ENCODE results near the gene NKG7. TPM values are rescaled to one million over a fixed set of nuclear protein-coding genes. Genes with fewer than 3 reads are reported as not detected.
"Not testable (repeated sequence)": the region's sequence is repeated elsewhere in the genome, so short reads cannot be mapped to it uniquely, and the experiment has no call there.

Gene NKG7
- 1 to 10 TPM; 2.7 to 2.8 TPM for total RNA-seq
- 10 to 100 TPM; 36.5 to 44.3 TPM for polyA plus RNA-seq

DNA sequence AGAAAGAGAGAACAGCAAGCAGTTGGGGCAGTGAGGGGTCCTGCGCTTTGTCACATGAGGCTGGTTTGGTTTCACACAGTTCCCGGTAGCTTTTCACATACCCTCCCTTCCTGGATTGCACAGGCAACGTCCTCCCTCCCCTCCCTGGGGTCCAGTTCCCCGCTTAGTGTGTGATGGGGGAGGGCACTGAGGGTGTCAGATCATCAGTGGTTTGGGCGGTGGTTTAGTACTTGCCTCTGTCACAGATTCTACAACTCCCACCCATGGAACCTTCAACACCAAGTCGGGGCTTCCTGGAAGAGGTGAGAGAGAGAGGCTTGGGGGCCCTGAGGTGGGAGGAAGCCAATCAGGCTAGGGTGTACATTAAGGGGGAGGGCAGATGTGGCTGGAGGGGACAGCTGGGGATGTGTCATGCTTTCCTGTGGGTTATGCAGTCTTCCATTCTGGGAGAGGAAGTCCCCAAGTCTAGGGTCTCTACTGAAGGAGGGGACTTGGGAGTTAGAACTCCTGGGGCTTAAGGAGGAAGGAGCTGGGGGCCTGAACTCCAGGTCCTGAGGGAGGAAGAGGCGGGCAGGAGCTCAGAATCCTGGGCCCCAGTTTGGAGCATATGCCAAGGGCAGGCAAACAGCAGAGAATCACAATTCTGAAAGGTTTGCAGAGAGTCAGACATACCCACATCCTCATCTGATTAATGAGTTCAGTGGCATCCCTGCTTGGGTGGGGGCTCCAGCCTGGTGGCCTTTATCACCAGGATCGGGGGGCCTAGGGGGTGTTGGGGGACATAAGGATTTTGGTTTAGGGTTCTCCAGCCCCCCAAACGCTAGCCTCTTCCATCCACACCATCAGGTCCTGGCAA, at the start of gene NKG7:
TSS of gene NKG7 (minus strand) at position 6 of the 856 bp plus-strand sequence. CDS start 119 bp downstream, outside the sequence.
- Mint-ChIP-seq H3K27me3 (no peaks in the 10 kb centered on the region), H3K9me3 (no peaks in the 10 kb centered on the region), H3K4me1 (peaks cover 44 to 79% (median 61%) of the 10 kb centered on the region in 4 donors), H3K4me3 (peak within 1 kb of the TSS; percentile 7 to 78 (median 65)), H3K27ac (peak within 1 kb of the TSS; percentile 87 to 96 (median 92)), H3K36me3 (no peaks in the 10 kb centered on the region)
- CTCF ChIA-PET (ENCODE audit: partially characterized antibody): interaction anchor here (0.6 to 2.3 kb wide), 4 partner anchors 21 to 35 kb away, joined by 3 to 10 read pairs (median 3); no protein-coding TSS in a partner anchor
- H3K27ac ChIP-seq (ENCODE audit: low read depth, low read length): peak within 1 kb of the TSS; percentile 66
- no peaks in the 10 kb centered on the region for H3K36me3 ChIP-seq (ENCODE audit: insufficient read depth, low read length)
- intact Hi-C loops (cut with micrococcal nuclease): no loop called here
- POLR2A ChIA-PET (ENCODE audit: partially characterized antibody): no interaction called here
- H3K4me1 ChIP-seq (ENCODE audit: insufficient read depth, low read length): peaks cover 68% of the 10 kb centered on the region
- no peaks in the 10 kb centered on the region for H3K27me3 ChIP-seq (ENCODE audit: insufficient read depth, low read length)
- peak; percentile 45 to 87 (median 51) for DNase-seq
- peak within 1 kb of the TSS; percentile 21 to 27 for H3K4me3 ChIP-seq (ENCODE audit: low read length in 2 of 2)
- H3K9me3 ChIP-seq (ENCODE audit: control insufficient read depth in 1 of 2, low read length in 2 of 2): no peaks in the 10 kb centered on the region

DNA sequence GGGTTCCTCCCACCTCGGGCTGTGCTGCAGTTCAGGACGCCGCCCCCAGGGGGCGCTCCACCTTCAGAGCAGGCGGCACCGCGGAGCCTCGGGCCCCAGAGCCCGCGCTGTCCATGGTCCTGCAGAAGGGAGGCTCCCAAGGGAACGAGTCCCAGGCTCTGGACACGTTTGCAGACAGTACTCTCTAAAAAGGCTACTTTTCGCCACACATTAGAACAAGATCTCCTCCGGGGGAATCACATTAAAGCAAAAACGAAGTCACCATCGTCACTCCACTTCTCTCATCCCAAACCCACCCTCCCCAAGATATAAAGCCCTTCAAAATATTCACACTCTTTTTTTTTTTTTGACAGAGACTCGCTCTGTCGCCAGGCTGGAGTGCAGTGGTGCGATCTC, 49.6 kb upstream of the NKG7 start:
- H3K27me3 Mint-ChIP-seq: peaks cover 8 to 18% of the 10 kb centered on the region in 2 donors
- H3K36me3 Mint-ChIP-seq: no peaks in the 10 kb centered on the region
- CTCF ChIA-PET (ENCODE audit: partially characterized antibody): interaction anchor here (0.6 to 7.3 kb wide), 15 partner anchors 11 to 356 kb away, joined by 3 to 84 read pairs (median 4); no protein-coding TSS in a partner anchor
- POLR2A ChIA-PET (ENCODE audit: partially characterized antibody): interaction anchor here (1.4 to 1.9 kb wide), 2 partner anchors 20 to 92 kb away, joined by 3 to 11 read pairs; no protein-coding TSS in a partner anchor
- Histone ChIP-seq H3K27me3 (ENCODE audit: insufficient read depth, low read length) (no peaks in the 10 kb centered on the region), H3K4me3 (ENCODE audit: low read length in 2 of 2) (no peak overlapping the region), H3K27ac (ENCODE audit: low read depth, low read length) (no peak overlapping the region), H3K36me3 (ENCODE audit: insufficient read depth, low read length) (no peaks in the 10 kb centered on the region), H3K9me3 (ENCODE audit: control insufficient read depth in 1 of 2, low read length in 2 of 2) (no peaks in the 10 kb centered on the region), H3K4me1 (ENCODE audit: insufficient read depth, low read length) (no peaks in the 10 kb centered on the region)
- H3K9me3 Mint-ChIP-seq: no peaks in the 10 kb centered on the region
- H3K4me3 Mint-ChIP-seq: no peak overlapping the region
- H3K4me1 Mint-ChIP-seq: peaks cover 0 to 8% (median 3%) of the 10 kb centered on the region in 4 donors
- intact Hi-C loops (cut with micrococcal nuclease): loop anchor here (1.0 to 2.0 kb wide), 4 partner anchors 19 to 235 kb away; no protein-coding TSS in a partner anchor
- H3K27ac Mint-ChIP-seq: peak overlapping the region in 1 of 7 donors; percentile 24
- peak; percentile 67 to 75 (median 69) for DNase-seq

GRCh38 chr19:51421229-51422052, 49.0 kb upstream of the NKG7 start:
- Histone ChIP-seq H3K36me3 (ENCODE audit: insufficient read depth, low read length) (no peaks in the 10 kb centered on the region), H3K4me3 (ENCODE audit: low read length in 2 of 2) (no peak overlapping the region), H3K27ac (ENCODE audit: low read depth, low read length) (no peak overlapping the region), H3K27me3 (ENCODE audit: insufficient read depth, low read length) (no peaks in the 10 kb centered on the region), H3K4me1 (ENCODE audit: insufficient read depth, low read length) (no peaks in the 10 kb centered on the region), H3K9me3 (ENCODE audit: control insufficient read depth in 1 of 2, low read length in 2 of 2) (no peaks in the 10 kb centered on the region)
- ChIA-PET CTCF (ENCODE audit: partially characterized antibody) (interaction anchor here (0.6 to 7.3 kb wide), 18 partner anchors 10 to 356 kb away, joined by 3 to 84 read pairs (median 3); no protein-coding TSS in a partner anchor), POLR2A (ENCODE audit: partially characterized antibody) (interaction anchor here (1.4 to 1.9 kb wide), 2 partner anchors 21 to 93 kb away, joined by 3 to 11 read pairs; no protein-coding TSS in a partner anchor)
- DNase-seq: no peak
- H3K27ac Mint-ChIP-seq: peak overlapping the region in 1 of 7 donors; percentile 24
- H3K27me3 Mint-ChIP-seq: peaks cover 11 to 20% of the 10 kb centered on the region in 2 donors
- no peak overlapping the region for H3K4me3 Mint-ChIP-seq
- H3K9me3 Mint-ChIP-seq: no peaks in the 10 kb centered on the region
- intact Hi-C loops (cut with micrococcal nuclease): loop anchor here (1.0 to 2.0 kb wide), 4 partner anchors 20 to 235 kb away; no protein-coding TSS in a partner anchor
- H3K36me3 Mint-ChIP-seq: no peaks in the 10 kb centered on the region
- peaks cover 0 to 8% (median 3%) of the 10 kb centered on the region in 4 donors for H3K4me1 Mint-ChIP-seq

DNA sequence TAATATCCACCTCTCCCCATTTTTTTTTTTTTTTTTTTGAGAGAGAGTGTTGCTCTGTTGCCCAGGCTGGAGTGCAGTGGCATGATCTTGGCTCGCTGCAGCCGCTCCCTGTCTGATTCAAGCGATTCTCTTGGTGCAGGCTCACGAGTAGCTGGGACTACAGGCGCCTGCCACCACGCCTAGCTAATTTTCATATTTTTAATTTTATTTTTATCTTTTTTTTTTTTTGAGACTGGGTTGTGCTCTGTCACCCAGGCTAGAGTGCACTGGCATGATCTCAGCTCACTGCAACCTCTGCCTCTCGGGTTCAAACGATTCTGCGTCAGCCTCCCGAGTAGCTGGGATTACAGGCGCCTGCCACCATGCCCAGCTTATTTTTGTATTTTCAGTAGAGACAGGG, 48.1 kb upstream of the NKG7 start:
- H3K4me3 Mint-ChIP-seq; H3K4me1 ChIP-seq (ENCODE audit: insufficient read depth, low read length); intact Hi-C loops (cut with micrococcal nuclease); H3K36me3 Mint-ChIP-seq; POLR2A ChIA-PET (ENCODE audit: partially characterized antibody); H3K36me3 ChIP-seq (ENCODE audit: insufficient read depth, low read length); H3K9me3 Mint-ChIP-seq; H3K4me3 ChIP-seq (ENCODE audit: low read length in 2 of 2); H3K27ac Mint-ChIP-seq; H3K27ac ChIP-seq (ENCODE audit: low read depth, low read length); H3K4me1 Mint-ChIP-seq; H3K9me3 ChIP-seq (ENCODE audit: control insufficient read depth in 1 of 2, low read length in 2 of 2); DNase-seq; H3K27me3 ChIP-seq (ENCODE audit: insufficient read depth, low read length): not testable (repeated sequence)
- H3K27me3 Mint-ChIP-seq: peaks cover 12 to 20% of the 10 kb centered on the region in 2 donors
- CTCF ChIA-PET (ENCODE audit: partially characterized antibody): interaction anchor here (1.3 to 7.3 kb wide), 7 partner anchors 20 to 238 kb away, joined by 3 to 84 read pairs (median 11); no protein-coding TSS in a partner anchor

DNA sequence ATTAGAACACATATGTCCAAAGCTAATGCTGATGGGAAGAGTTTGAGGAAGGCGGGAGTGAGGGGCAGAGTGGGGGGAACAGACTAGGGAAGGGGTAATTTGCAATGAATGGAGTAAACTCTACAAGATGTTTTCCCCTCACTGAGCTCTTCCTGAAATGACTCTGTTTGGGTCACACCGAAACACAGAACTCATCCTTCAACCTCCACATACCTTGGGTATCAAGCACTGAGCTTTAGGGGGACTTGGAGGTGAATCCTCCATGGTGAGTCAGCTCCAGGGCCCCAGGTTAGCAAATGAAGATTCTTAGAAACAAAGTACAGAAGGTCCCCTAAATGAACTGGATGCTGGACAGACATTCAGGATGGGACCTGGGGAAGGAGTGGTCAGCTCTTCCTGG, 46.3 kb upstream of the NKG7 start:
- Mint-ChIP-seq H3K36me3 (no peaks in the 10 kb centered on the region), H3K4me3 (no peak overlapping the region), H3K27ac (no peak overlapping the region), H3K9me3 (no peaks in the 10 kb centered on the region), H3K27me3 (peaks cover 12 to 20% of the 10 kb centered on the region in 2 donors), H3K4me1 (peaks cover 0 to 8% (median 4%) of the 10 kb centered on the region in 4 donors)
- Histone ChIP-seq H3K4me1 (ENCODE audit: insufficient read depth, low read length) (no peaks in the 10 kb centered on the region), H3K27ac (ENCODE audit: low read depth, low read length) (no peak overlapping the region), H3K4me3 (ENCODE audit: low read length in 2 of 2) (no peak overlapping the region), H3K36me3 (ENCODE audit: insufficient read depth, low read length) (no peaks in the 10 kb centered on the region), H3K27me3 (ENCODE audit: insufficient read depth, low read length) (no peaks in the 10 kb centered on the region), H3K9me3 (ENCODE audit: control insufficient read depth in 1 of 2, low read length in 2 of 2) (no peaks in the 10 kb centered on the region)
- no peak for DNase-seq
- CTCF ChIA-PET (ENCODE audit: partially characterized antibody): interaction anchor here (0.9 to 7.3 kb wide), 6 partner anchors 18 to 238 kb away, joined by 3 to 51 read pairs (median 8); no protein-coding TSS in a partner anchor
- intact Hi-C loops (cut with micrococcal nuclease): no loop called here
- POLR2A ChIA-PET (ENCODE audit: partially characterized antibody): interaction anchor here (1.0 kb wide), 1 partner anchor 23 kb away, joined by 3 read pairs; no protein-coding TSS in a partner anchor

DNA sequence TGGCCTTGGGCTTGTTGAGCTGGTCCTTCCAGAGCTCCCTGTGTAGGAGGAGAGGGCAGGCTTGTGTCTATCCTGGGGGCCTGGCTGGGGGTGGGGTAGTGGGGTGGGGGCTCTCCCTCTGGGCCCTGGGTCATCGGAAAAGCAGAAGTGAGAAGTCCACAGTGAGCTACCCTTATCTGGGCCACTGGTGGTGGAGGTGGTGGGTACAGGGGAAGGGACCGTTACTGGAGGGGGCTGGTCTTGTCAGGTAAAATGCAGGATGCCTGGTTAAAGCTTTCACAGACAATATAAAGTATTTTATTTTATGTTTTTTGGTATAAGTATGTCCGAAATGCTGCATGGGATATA, 45.3 kb upstream of the NKG7 start:
- H3K4me1 ChIP-seq (ENCODE audit: insufficient read depth, low read length): no peaks in the 10 kb centered on the region
- DNase-seq: no peak
- no peak overlapping the region for H3K27ac ChIP-seq (ENCODE audit: low read depth, low read length)
- Mint-ChIP-seq H3K4me3 (no peak overlapping the region), H3K36me3 (no peaks in the 10 kb centered on the region), H3K27me3 (peaks cover 12 to 19% of the 10 kb centered on the region in 2 donors), H3K27ac (peak overlapping the region in 1 of 7 donors; percentile 27), H3K9me3 (no peaks in the 10 kb centered on the region), H3K4me1 (peaks cover 0 to 8% (median 4%) of the 10 kb centered on the region in 4 donors)
- POLR2A ChIA-PET (ENCODE audit: partially characterized antibody): interaction anchor here (1.0 kb wide), 1 partner anchor 24 kb away, joined by 3 read pairs; no protein-coding TSS in a partner anchor
- no peaks in the 10 kb centered on the region for H3K27me3 ChIP-seq (ENCODE audit: insufficient read depth, low read length)
- intact Hi-C loops (cut with micrococcal nuclease): no loop called here
- H3K9me3 ChIP-seq (ENCODE audit: control insufficient read depth in 1 of 2, low read length in 2 of 2): no peaks in the 10 kb centered on the region
- no peak overlapping the region for H3K4me3 ChIP-seq (ENCODE audit: low read length in 2 of 2)
- no peaks in the 10 kb centered on the region for H3K36me3 ChIP-seq (ENCODE audit: insufficient read depth, low read length)
- CTCF ChIA-PET (ENCODE audit: partially characterized antibody): interaction anchor here (0.9 to 7.3 kb wide), 8 partner anchors 15 to 239 kb away, joined by 3 to 51 read pairs (median 4); no protein-coding TSS in a partner anchor
